Fibroblast of mammary gland (primary cell): Measurements from ENCODE around the gene NSL1.

Experiments used
- DNase-seq: peaks from one replicate; pipeline ENCODE4 v3.0.0-alpha.2; 2010; ENCODE audit warnings: low read depth
- H3K4me3 ChIP-seq: 2 replicates; pipeline ENCODE4 v1.5.1; 2011; ENCODE audit warnings: low read depth, mild to moderate bottlenecking, low read length, moderate library complexity; ENCODE audit not compliant: control insufficient read depth
- TF ChIP-seq, protein P1 (sequence below): conservative IDR thresholded peaks from 2 replicates; pipeline ENCODE4 v1.5.1; 2011; ENCODE audit warnings: low read depth, low read length, inconsistent platforms; ENCODE audit not compliant: control insufficient read depth, insufficient read depth

NSL1 gene

DNA sequence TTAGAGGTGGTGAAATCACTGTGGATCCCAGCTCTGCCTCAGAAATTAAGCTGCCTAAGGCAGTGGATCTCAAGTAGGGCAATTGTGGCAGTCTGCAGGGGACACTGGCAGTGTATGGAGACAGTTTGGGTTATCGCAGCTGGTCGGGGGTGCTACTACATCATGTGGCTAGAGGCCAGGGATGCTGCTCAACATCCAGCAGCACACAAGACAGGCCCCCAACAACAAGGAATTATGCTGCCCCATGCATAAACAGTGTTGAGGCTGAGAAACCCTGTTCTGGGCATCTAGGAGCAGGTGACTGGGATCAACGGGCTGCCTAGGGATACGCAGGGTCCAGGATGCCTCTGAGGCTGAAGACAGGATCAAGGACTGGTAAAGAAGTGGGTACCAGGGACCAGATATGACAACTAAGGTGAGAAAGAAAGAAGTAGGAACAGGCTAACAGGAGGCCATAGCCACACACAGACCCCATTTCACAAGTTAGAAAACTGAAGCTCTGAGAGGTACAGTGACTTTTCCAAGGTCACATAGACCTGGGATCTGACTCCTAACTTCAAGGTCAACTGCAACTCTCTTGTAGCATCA is 100.7 kb downstream of the NSL1 start:
- TF ChIP-seq, protein P1, sequence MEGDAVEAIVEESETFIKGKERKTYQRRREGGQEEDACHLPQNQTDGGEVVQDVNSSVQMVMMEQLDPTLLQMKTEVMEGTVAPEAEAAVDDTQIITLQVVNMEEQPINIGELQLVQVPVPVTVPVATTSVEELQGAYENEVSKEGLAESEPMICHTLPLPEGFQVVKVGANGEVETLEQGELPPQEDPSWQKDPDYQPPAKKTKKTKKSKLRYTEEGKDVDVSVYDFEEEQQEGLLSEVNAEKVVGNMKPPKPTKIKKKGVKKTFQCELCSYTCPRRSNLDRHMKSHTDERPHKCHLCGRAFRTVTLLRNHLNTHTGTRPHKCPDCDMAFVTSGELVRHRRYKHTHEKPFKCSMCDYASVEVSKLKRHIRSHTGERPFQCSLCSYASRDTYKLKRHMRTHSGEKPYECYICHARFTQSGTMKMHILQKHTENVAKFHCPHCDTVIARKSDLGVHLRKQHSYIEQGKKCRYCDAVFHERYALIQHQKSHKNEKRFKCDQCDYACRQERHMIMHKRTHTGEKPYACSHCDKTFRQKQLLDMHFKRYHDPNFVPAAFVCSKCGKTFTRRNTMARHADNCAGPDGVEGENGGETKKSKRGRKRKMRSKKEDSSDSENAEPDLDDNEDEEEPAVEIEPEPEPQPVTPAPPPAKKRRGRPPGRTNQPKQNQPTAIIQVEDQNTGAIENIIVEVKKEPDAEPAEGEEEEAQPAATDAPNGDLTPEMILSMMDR, result no peak
- no peak for DNase-seq
- H3K4me3 ChIP-seq, result no peak overlapping the region

DNA sequence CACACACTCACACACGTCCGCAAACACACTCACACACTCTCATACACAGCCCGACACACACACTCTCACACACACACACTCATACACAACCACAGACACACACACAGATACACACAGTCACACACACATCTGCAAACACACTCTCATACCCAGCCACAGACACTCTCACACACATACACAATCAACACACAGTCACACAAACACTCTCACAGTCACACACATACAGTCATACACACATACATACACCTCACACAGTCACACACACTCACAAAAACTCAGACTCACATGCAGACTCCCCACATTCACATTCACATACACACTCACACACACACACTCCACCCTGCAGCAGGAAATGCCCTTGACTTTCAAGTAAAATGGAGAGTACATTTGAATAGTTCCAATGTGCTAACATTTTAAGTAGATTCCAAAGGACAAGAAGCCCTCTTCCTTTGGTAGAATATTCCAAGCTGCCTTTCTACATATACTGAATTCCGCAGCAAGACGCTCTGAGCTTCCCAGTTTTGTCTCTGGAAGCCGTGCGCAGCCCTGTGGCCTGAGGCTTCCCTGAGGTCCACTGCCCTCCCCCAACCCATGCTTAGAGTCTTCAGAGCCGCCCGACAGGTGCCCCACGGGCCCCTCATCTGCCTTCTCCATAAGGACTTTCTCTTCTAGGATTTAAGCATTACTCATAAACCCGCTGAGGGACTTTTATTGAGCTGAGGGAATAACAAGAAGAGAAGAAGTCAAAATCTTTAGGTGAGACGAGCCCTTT is 101.6 kb downstream of the NSL1 start:
- H3K4me3 ChIP-seq, result no peak overlapping the region
- TF ChIP-seq, protein P1, result no peak
- DNase-seq, result no peak

DNA sequence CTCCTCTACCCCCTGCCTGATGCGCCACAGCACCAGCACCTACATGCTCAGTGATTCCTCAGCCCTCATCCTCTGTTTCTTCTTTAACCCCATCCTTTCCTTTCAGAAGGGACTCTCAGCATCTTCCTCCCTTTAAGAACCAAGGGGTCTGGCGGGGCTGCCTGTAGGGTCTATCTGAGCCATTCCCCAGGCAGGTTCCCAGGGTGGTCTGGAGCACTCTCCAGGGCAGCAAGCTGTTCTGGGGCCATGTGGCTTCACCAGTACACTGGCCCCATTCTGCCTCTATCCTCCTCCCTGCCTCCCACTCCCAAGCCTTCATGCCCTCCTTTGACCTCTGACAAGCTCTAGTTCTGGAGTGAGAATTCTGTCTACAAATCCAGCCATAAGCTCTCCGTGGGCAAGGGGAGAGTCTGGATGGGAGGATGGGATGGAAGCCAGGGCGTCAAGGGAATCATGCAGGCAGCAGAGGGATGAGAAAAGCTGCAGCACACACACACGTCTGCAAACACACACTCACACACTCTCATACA is 102.3 kb downstream of the NSL1 start:
- no peak for DNase-seq

DNA sequence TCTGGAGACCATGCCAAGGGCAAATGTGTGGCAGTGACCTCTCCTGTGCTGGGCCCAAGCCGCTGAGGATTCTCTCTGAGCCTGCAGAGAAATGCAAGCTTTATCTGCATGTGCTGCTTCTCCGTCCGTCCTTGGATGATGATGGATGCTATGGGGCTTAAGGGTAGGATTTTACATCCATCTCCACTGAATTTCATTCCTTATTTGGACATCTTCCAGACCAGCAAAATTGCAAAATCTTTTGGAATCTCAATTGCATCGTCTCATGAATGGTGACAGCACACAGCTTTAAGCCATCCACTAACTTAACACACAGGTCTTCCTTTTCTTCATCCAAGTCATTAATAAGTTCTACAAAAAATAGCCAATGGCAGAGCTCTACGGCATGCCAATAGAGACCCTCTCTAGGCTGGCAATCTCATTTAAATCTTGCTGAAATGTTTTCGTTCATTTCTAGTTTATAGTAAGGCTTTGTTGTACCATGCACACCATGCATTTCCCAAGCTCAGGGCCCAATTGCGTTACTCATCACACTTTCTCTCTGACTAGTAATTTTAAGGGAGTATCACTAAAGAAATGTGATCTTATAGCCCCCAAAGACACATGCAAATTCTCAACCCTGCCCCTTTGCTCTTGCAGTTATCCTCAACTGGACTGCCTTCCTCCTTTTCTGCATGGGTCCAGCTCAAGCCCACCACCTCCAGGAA is 103.1 kb downstream of the NSL1 start:
- TF ChIP-seq, protein P1, result no peak

More for the DNA sequence above, 102.3 kb downstream of the NSL1 start:
- H3K4me3 ChIP-seq, result no peak overlapping the region
- TF ChIP-seq, protein P1, result no peak

DNA sequence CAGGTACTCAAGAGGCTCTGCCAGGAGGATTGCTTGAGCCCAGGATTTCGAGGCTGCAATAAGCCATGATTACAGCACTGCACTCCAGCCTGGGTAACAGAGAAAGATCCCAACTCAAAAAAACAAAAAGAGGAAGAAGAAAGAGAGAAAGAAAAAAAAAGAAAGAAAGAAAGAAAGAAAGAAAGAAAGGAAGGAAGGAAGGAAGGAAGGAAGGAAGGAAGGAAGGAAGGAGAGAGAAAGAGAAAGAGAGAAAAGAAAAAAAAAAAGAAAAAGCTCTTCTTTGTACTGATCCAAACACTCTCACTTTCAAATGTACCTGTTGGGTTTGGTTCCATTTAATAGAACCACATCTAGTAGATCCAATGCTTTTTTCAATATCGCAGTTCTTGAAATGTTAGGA is 103.8 kb downstream of the NSL1 start:
- no peak overlapping the region for H3K4me3 ChIP-seq
- DNase-seq, result no peak
- TF ChIP-seq, protein P1, result no peak

More for the DNA sequence above, 103.1 kb downstream of the NSL1 start:
- DNase-seq, result peak; percentile 51
- H3K4me3 ChIP-seq, result no peak overlapping the region

DNA sequence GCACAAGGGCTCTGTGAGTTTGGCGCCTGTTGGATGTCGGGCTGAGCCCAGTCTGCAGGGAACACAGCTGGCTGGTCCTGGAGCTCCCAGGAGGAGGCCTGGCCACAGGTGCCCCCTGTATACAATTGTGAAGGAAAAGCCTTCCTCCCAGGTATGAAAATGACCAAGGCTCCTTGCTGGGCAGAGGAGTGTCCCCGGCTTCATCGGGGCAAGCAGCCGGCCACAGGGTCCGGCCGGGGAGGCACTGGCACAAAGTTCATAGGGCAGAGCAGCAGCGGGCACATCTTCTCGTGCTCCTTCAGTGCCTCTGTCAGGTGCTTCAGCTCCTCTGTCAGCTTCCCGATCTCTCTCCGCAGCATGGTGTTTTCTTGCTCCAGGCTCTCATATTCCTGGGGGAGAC is 105.0 kb downstream of the NSL1 start:
- no peak overlapping the region for H3K4me3 ChIP-seq
- TF ChIP-seq, protein P1, result no peak
- no peak for DNase-seq
